K562 (cell line): ENCODE data around the gene RANBP3. TPM values are rescaled to one million over a fixed set of nuclear protein-coding genes. Genes with fewer than 3 reads are reported as not detected.
A peak's percentile ranks its signal among the peaks of the same experiment; 100 is the strongest.

Experiments used
- BCL6 ChIP-seq: fragments of 250-450 bp; sonication (Bioruptor Pico); IDR thresholded peaks from 2 replicates; pipeline ENCODE4 v1.4.0; 2020
- CHD4 ChIP-seq: fragments of 200-600 bp; sonication (generic); IDR thresholded peaks from 3 replicates; pipeline ENCODE4 v1.6.1; 2012; ENCODE audit warnings: low read depth, mild to moderate bottlenecking, mixed read lengths, low read length, inconsistent platforms; ENCODE audit not compliant: insufficient read depth, insufficient replicate concordance, poor library complexity, severe bottlenecking
- ETS2 ChIP-seq: IDR thresholded peaks from 2 replicates; pipeline ENCODE4 v1.6.1; 2016; ENCODE audit warnings: borderline replicate concordance, missing genetic modification characterization, mild to moderate bottlenecking, moderate library complexity, missing compliant biosample characterization; ENCODE audit not compliant: poor library complexity, severe bottlenecking
- FIP1L1 ChIP-seq: fragments of 200-400 bp; formaldehyde crosslinking; IDR thresholded peaks from 2 replicates; pipeline ENCODE4 v1.6.1; 2018; ENCODE audit warnings: mild to moderate bottlenecking, low read depth, low read length; ENCODE audit not compliant: poor library complexity, severe bottlenecking
- FOSL1 ChIP-seq: fragments of 200-800 bp; sonication (Bioruptor generic); conservative IDR thresholded peaks from 2 replicates; pipeline ENCODE4 v1.6.1; 2016; ENCODE audit warnings: missing genetic modification characterization, missing compliant biosample characterization
- HNRNPL ChIP-seq: fragments of 200-400 bp; formaldehyde crosslinking; IDR thresholded peaks from 2 replicates; pipeline ENCODE4 v1.6.1; 2017; ENCODE audit warnings: low read depth, mild to moderate bottlenecking, low read length
- MED1 ChIP-seq: sonication (generic); formaldehyde crosslinking; IDR thresholded peaks from 2 replicates; pipeline ENCODE4 v1.8.1; 2023; ENCODE audit warnings: missing genetic modification reagents, borderline replicate concordance
- MYC ChIP-seq, 2 experiments: fragments of 250-450 bp in 1 of 2; sonication (Bioruptor Pico) in 1 of 2; IDR thresholded peaks; 2 replicates each; pipeline versions ENCODE4 v1.5.1 to v1.6.1; 2012 to 2021; ENCODE audit warnings: low read depth in 2 of 2, borderline replicate concordance in 1 of 2, improper control_type of control experiment in 1 of 2, low read length in 1 of 2, mild to moderate bottlenecking in 1 of 2, moderate library complexity in 1 of 2
- NCOR1 ChIP-seq: fragments of 450-650 bp; IDR thresholded peaks from 2 replicates; pipeline ENCODE4 v1.6.1; 2016; ENCODE audit warnings: mild to moderate bottlenecking, moderate library complexity
- PTBP1 ChIP-seq: fragments of 200-400 bp; formaldehyde crosslinking; IDR thresholded peaks from 2 replicates; pipeline ENCODE4 v1.6.1; 2017; ENCODE audit warnings: low read depth, low read length
- PURB ChIP-seq: sonication (generic); formaldehyde crosslinking; IDR thresholded peaks from 2 replicates; pipeline ENCODE4 v1.9.0; 2021; ENCODE audit warnings: low read depth, mild to moderate bottlenecking, missing genetic modification reagents
- PYGO2 ChIP-seq: fragments of 450-650 bp; IDR thresholded peaks from 2 replicates; pipeline ENCODE4 v1.6.1; 2016; ENCODE audit warnings: mild to moderate bottlenecking, missing genetic modification characterization, moderate library complexity, missing compliant biosample characterization
- SETDB1 ChIP-seq: IDR thresholded peaks from one replicate; pipeline ENCODE4 v1.6.1; 2012; ENCODE audit warnings: low read length, control low read depth, inconsistent platforms
- TCF3 ChIP-seq: sonication (generic); formaldehyde crosslinking; IDR thresholded peaks from 2 replicates; pipeline ENCODE4 v1.4.0; 2020; ENCODE audit warnings: mild to moderate bottlenecking, missing genetic modification reagents
- ZKSCAN3 ChIP-seq: fragments of 250-450 bp; sonication (Bioruptor Pico); IDR thresholded peaks from 2 replicates; pipeline ENCODE4 v1.4.0; 2020
- ZNF644 ChIP-seq: fragments of 200-800 bp; sonication (Bioruptor generic); IDR thresholded peaks from 2 replicates; pipeline ENCODE4 v1.6.1; 2016; ENCODE audit warnings: low read depth, missing genetic modification characterization, missing compliant biosample characterization
- polyA plus RNA-seq, 8 experiments: library from polyadenylated mRNA; depleted of rRNA in 4 of 8; stranded (reverse) in 5 of 8; unstranded in 3 of 8; fragments of >200 nt; fragmentation: Nextera tagmentation in 2 of 8; fragmentation: Illumina TruSeq in 1 of 8; extraction: Ambion mirVana in 2 of 8; extraction: Trizol in 1 of 8; gene quantifications; 2 replicates each; pipeline versions ENCODE4 v1.2.1 to v1.2.3, GENCODE V29; 2011 to 2014; ENCODE audit warnings: inconsistent platforms in 1 of 8, missing spikeins in 1 of 8
- total RNA-seq, 7 experiments: library from RNA; depleted of rRNA in 6 of 7; stranded (reverse); fragments of >200 nt in 6 of 7; fragmentation: Illumina TruSeq in 2 of 7; extraction: Trizol in 2 of 7; gene quantifications; 2 replicates each; pipeline versions ENCODE4 v1.2.1 to v1.2.3, GENCODE V29; 2011 to 2021; ENCODE audit warnings: low replicate concordance in 1 of 7
- TF ChIP-seq, protein P1 (sequence below): conservative IDR thresholded peaks from 2 replicates; pipeline ENCODE4 v1.6.1; 2011; ENCODE audit warnings: low read depth, mild to moderate bottlenecking, low read length; ENCODE audit not compliant: control insufficient read depth
- TF ChIP-seq, protein P2 (sequence below): fragments of 450-650 bp; IDR thresholded peaks from 2 replicates; pipeline ENCODE4 v1.6.1; 2014; ENCODE audit warnings: low read depth, mild to moderate bottlenecking, moderate library complexity, borderline replicate concordance
- TF ChIP-seq, protein P3 (sequence below): fragments of 450-650 bp; IDR thresholded peaks from 2 replicates; pipeline ENCODE4 v1.6.1; 2017; ENCODE audit warnings: antibody characterized with exemption
- TF ChIP-seq, protein P4 (sequence below): IDR thresholded peaks from 2 replicates; pipeline ENCODE4 v1.6.1; 2011; ENCODE audit warnings: borderline replicate concordance, low read depth, mild to moderate bottlenecking, moderate library complexity, low read length; ENCODE audit not compliant: insufficient read depth, poor library complexity, severe bottlenecking

RANBP3 gene
- total and polyA plus RNA-seq, 9 of the 15 experiments (the other 6 are each of a cell fraction or from before 2014, with no cell fraction given), result 0.90 to 95.1 (median 63.2) TPM

DNA sequence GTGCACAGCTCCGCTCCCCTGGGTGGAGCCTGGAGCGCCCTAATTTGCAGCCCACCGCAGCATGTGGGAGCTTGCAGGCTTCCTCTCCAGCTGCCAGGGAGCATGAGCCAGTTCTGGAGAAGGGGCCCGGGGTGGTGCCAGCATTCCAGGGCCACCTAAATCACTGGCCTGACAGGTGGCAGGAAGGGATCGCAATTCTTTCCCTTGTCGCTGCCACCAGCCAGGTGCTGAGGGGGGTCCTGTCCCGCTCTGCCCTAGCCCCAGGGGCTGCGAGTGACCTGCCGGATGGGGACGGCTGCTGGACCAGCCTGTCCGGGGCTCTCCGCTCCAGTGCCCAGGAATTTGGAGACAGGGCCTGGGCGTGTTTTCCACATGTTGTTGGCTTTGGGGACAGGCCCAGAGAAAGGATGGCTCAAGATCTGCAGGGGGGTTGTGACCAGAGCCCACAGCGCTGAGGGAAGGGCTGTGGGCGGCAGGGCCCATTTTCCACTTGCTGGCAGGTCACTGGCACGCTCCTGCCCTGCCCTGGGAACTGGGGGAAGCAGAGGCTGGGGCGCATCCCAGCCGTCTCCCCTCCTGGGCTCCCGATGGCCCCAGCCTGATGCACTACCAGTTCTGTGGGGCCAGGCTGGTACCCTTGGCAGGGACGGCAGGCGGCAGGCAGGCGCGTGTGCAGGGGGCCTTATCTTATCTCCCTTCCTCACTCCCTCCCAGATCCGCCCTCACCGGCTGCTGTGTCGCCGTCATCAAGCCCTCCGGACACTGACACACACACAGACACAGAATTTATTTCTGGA, 83.8 kb downstream of the RANBP3 start (continued):
- TF ChIP-seq PYGO2 (tag) (no peak), HNRNPL (0 out of 2 replicates have a peak, but pooled peaks have one; percentile 19), CHD4 (no peak), TCF3 (CRISPR knock-in tag) (peak; percentile 79), MED1 (CRISPR knock-in tag) (no peak), BCL6 (CRISPR knock-in tag) (no peak), NCOR1 (peak; percentile 53), PURB (CRISPR knock-in tag) (no peak), ZKSCAN3 (CRISPR knock-in tag) (no peak), SETDB1 (no peak), ETS2 (tag) (no peak), ZNF644 (tag) (no peak), FIP1L1 (no peak), MYC (IDR thresholded peaks at IDR 0.05; ENCODE audit: low read depth, low read length) (peak; percentile 67), MYC (CRISPR knock-in tag; IDR thresholded peaks at IDR 0.05; ENCODE audit: borderline replicate concordance, low read depth) (no peak), PTBP1 (no peak), FOSL1 (tag) (no peak)
- TF ChIP-seq, protein P1, sequence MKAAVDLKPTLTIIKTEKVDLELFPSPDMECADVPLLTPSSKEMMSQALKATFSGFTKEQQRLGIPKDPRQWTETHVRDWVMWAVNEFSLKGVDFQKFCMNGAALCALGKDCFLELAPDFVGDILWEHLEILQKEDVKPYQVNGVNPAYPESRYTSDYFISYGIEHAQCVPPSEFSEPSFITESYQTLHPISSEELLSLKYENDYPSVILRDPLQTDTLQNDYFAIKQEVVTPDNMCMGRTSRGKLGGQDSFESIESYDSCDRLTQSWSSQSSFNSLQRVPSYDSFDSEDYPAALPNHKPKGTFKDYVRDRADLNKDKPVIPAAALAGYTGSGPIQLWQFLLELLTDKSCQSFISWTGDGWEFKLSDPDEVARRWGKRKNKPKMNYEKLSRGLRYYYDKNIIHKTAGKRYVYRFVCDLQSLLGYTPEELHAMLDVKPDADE, result no peak
- TF ChIP-seq, protein P2, sequence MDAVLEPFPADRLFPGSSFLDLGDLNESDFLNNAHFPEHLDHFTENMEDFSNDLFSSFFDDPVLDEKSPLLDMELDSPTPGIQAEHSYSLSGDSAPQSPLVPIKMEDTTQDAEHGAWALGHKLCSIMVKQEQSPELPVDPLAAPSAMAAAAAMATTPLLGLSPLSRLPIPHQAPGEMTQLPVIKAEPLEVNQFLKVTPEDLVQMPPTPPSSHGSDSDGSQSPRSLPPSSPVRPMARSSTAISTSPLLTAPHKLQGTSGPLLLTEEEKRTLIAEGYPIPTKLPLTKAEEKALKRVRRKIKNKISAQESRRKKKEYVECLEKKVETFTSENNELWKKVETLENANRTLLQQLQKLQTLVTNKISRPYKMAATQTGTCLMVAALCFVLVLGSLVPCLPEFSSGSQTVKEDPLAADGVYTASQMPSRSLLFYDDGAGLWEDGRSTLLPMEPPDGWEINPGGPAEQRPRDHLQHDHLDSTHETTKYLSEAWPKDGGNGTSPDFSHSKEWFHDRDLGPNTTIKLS, result no peak
- TF ChIP-seq, protein P3, sequence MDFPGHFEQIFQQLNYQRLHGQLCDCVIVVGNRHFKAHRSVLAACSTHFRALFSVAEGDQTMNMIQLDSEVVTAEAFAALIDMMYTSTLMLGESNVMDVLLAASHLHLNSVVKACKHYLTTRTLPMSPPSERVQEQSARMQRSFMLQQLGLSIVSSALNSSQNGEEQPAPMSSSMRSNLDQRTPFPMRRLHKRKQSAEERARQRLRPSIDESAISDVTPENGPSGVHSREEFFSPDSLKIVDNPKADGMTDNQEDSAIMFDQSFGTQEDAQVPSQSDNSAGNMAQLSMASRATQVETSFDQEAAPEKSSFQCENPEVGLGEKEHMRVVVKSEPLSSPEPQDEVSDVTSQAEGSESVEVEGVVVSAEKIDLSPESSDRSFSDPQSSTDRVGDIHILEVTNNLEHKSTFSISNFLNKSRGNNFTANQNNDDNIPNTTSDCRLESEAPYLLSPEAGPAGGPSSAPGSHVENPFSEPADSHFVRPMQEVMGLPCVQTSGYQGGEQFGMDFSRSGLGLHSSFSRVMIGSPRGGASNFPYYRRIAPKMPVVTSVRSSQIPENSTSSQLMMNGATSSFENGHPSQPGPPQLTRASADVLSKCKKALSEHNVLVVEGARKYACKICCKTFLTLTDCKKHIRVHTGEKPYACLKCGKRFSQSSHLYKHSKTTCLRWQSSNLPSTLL, result no peak
- TF ChIP-seq, protein P4, sequence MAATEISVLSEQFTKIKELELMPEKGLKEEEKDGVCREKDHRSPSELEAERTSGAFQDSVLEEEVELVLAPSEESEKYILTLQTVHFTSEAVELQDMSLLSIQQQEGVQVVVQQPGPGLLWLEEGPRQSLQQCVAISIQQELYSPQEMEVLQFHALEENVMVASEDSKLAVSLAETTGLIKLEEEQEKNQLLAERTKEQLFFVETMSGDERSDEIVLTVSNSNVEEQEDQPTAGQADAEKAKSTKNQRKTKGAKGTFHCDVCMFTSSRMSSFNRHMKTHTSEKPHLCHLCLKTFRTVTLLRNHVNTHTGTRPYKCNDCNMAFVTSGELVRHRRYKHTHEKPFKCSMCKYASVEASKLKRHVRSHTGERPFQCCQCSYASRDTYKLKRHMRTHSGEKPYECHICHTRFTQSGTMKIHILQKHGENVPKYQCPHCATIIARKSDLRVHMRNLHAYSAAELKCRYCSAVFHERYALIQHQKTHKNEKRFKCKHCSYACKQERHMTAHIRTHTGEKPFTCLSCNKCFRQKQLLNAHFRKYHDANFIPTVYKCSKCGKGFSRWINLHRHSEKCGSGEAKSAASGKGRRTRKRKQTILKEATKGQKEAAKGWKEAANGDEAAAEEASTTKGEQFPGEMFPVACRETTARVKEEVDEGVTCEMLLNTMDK, result no peak
